Skeletal muscle tissue (tissue), 4 donors: Measurements from ENCODE around the gene RPE. TPM values are rescaled to one million over a fixed set of nuclear protein-coding genes. Genes with fewer than 3 reads are reported as not detected.
A peak's percentile ranks its signal among the peaks of the same experiment; 100 is the strongest.

ENCODE experiments used
- H3K27ac ChIP-seq: one replicate; pipeline ENCODE4 v1.7.0; 2013; ENCODE audit warnings: mild to moderate bottlenecking, low read depth, low read length, inconsistent platforms
- H3K27me3 ChIP-seq, 3 donors: one replicate each; pipeline ENCODE4 v1.7.0; 2013; ENCODE audit warnings: low read length in 3 of 3; ENCODE audit not compliant: control insufficient read depth in 3 of 3, insufficient read depth in 3 of 3
- H3K36me3 ChIP-seq, 3 donors: one replicate each; pipeline ENCODE4 v1.7.0; 2013; ENCODE audit warnings: low read length in 3 of 3; ENCODE audit not compliant: control insufficient read depth in 3 of 3, insufficient read depth in 3 of 3
- H3K4me1 ChIP-seq, 3 donors: one replicate each; pipeline ENCODE4 v1.7.0; 2013; ENCODE audit warnings: low read length in 3 of 3, mild to moderate bottlenecking in 3 of 3; ENCODE audit not compliant: control insufficient read depth in 3 of 3, insufficient read depth in 3 of 3
- H3K4me3 ChIP-seq, 3 donors: one replicate each; pipeline ENCODE4 v1.7.0; 2013; ENCODE audit warnings: low read length in 3 of 3
- H3K9ac ChIP-seq, 3 donors: one replicate each; pipeline ENCODE4 v1.7.0; 2013; ENCODE audit warnings: low read length in 3 of 3, mild to moderate bottlenecking in 3 of 3, moderate library complexity in 2 of 3, low read depth in 1 of 3
- H3K9me3 ChIP-seq, 3 donors: one replicate each; pipeline ENCODE4 v1.7.0; 2013; ENCODE audit warnings: low read length in 3 of 3; ENCODE audit not compliant: control insufficient read depth in 3 of 3
- total RNA-seq: library from RNA; depleted of rRNA; stranded (reverse); fragments of >200 nt; gene quantifications from one replicate; pipeline ENCODE4 v1.2.3, GENCODE V29; 2014
- donor health status: Osteomylitis.

The RPE gene
- 29.7 TPM for total RNA-seq

- H3K4me3 ChIP-seq = peak within 1 kb of the TSS; percentile 96 to 99 (median 99)
- H3K9ac ChIP-seq = peak within 1 kb of the TSS; percentile 88 to 95 (median 89)
- H3K27ac ChIP-seq = peak within 1 kb of the TSS; percentile 82
- H3K9me3 ChIP-seq = no peaks in the 10 kb centered on the region
- H3K4me1 ChIP-seq = peaks cover 23 to 30% (median 28%) of the 10 kb centered on the region in 3 donors
- H3K36me3 ChIP-seq = peaks cover 0 to 2% (median 0%) of the 10 kb centered on the region in 3 donors
- H3K27me3 ChIP-seq = no peaks in the 10 kb centered on the region
Measured at GRCh38 chr2:210002158-210003157, at the start of gene RPE. Gene RPE (plus strand): TSS chr2:210002638. CDS start chr2:210002662, 24 bp downstream.

DNA sequence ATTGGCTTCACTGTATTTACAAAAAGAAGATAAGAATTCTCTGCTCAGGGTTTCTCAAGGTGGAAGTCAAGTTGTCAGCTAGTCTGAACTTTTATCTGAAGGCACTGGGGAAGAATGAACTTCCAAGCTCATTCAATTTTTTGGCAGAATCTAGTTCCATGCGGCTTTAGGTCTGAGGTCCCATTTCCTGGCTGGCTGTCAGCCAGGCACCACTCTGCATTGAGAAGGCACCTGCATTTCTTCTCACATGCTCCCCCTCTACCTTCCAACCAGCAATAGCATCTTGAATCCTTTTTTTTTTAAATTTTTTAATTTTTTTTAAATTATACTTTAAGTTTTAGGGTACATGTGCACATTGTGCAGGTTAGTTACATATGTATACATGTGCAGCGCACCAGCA is 46.2 kb upstream of the RPE start:
- H3K36me3 ChIP-seq = no peaks in the 10 kb centered on the region
- H3K4me1 ChIP-seq = no peaks in the 10 kb centered on the region
- no peaks in the 10 kb centered on the region for H3K9me3 ChIP-seq
- H3K9ac ChIP-seq = no peak overlapping the region
- no peak overlapping the region for H3K4me3 ChIP-seq
- no peaks in the 10 kb centered on the region for H3K27me3 ChIP-seq
- no peak overlapping the region for H3K27ac ChIP-seq

GRCh38 chr2:209958016-209958415 is 44.4 kb upstream of the RPE start:
- no peaks in the 10 kb centered on the region for H3K27me3 ChIP-seq
- no peaks in the 10 kb centered on the region for H3K9me3 ChIP-seq
- H3K4me3 ChIP-seq = no peak overlapping the region
- H3K4me1 ChIP-seq = no peaks in the 10 kb centered on the region
- H3K27ac ChIP-seq = no peak overlapping the region
- no peaks in the 10 kb centered on the region for H3K36me3 ChIP-seq
- H3K9ac ChIP-seq = no peak overlapping the region

DNA sequence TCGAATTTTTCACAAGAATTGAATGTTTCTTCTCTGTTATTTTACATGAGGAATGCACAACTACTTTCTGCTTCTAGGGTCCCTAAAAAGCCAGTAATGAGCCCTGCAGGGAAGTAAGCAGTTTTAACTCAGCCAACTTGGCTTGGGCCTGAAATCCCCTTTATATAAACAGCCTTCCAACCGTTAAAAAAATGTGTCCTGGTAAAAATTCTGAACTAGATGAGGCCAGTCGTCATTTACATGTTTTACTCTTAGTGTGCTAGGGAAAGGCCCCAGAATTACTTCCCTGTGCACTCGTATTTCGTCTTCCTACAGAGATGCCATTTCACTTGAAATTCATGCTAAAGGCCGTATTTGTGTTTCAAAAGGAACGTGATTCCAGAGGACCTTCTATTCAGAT is 42.4 kb upstream of the RPE start:
- H3K36me3 ChIP-seq = no peaks in the 10 kb centered on the region
- H3K9ac ChIP-seq = no peak overlapping the region
- H3K27me3 ChIP-seq = no peaks in the 10 kb centered on the region
- no peak overlapping the region for H3K27ac ChIP-seq
- H3K4me3 ChIP-seq = no peak overlapping the region
- no peaks in the 10 kb centered on the region for H3K9me3 ChIP-seq
- H3K4me1 ChIP-seq = no peaks in the 10 kb centered on the region

GRCh38 chr2:209960676-209961630 is 41.5 kb upstream of the RPE start:
- H3K27ac ChIP-seq = no peak overlapping the region
- H3K9me3 ChIP-seq = no peaks in the 10 kb centered on the region
- no peaks in the 10 kb centered on the region for H3K36me3 ChIP-seq
- no peaks in the 10 kb centered on the region for H3K27me3 ChIP-seq
- no peaks in the 10 kb centered on the region for H3K4me1 ChIP-seq
- H3K4me3 ChIP-seq = no peak overlapping the region
- no peak overlapping the region for H3K9ac ChIP-seq

- no peaks in the 10 kb centered on the region for H3K9me3 ChIP-seq
- H3K9ac ChIP-seq = no peak overlapping the region
- no peak overlapping the region for H3K27ac ChIP-seq
- peaks cover 0 to under 1% (median 0%) of the 10 kb centered on the region in 3 donors for H3K27me3 ChIP-seq
- H3K4me3 ChIP-seq = no peak overlapping the region
- H3K36me3 ChIP-seq = no peaks in the 10 kb centered on the region
- no peaks in the 10 kb centered on the region for H3K4me1 ChIP-seq
Measured at GRCh38 chr2:209965723-209966122, 36.7 kb upstream of the RPE start.

GRCh38 chr2:209969692-209970091 is 32.7 kb upstream of the RPE start:
- H3K9ac ChIP-seq = no peak overlapping the region

GRCh38 chr2:209970271-209970670 is 32.2 kb upstream of the RPE start:
- Histone ChIP-seq H3K36me3 (no peaks in the 10 kb centered on the region), H3K4me3 (no peak overlapping the region), H3K9ac (no peak overlapping the region), H3K27ac (no peak overlapping the region), H3K9me3 (no peaks in the 10 kb centered on the region), H3K4me1 (no peaks in the 10 kb centered on the region), H3K27me3 (peaks cover 0 to 2% (median 2%) of the 10 kb centered on the region in 3 donors)

More at GRCh38 chr2:209969692-209970091, 32.7 kb upstream of the RPE start:
- Histone ChIP-seq H3K27ac (no peak overlapping the region), H3K36me3 (no peaks in the 10 kb centered on the region), H3K9me3 (no peaks in the 10 kb centered on the region), H3K4me3 (no peak overlapping the region), H3K4me1 (no peaks in the 10 kb centered on the region), H3K27me3 (peaks cover 0 to 2% (median 2%) of the 10 kb centered on the region in 3 donors)

DNA sequence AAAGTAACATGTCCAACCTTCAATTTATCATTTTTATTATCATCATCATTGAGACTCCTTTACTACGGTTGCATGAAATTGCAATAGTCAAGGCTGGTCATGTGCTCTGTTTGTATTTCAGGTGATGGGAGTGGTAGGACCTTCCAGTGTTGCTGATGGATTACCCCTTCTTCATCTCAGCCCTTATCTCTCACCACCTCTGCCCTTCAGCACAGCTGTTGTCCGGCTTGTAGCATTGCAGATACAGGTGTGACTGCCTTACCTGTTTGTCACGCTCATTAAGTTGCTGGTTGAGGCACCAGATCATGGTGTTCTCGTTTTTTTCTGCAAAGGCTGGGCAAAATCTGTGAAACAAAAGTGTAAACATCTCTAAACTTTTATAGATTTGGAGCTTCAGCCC is 31.7 kb upstream of the RPE start:
- no peak overlapping the region for H3K9ac ChIP-seq
- H3K4me3 ChIP-seq = no peak overlapping the region
- H3K27me3 ChIP-seq = peaks cover 0 to 2% (median 2%) of the 10 kb centered on the region in 3 donors
- no peaks in the 10 kb centered on the region for H3K4me1 ChIP-seq
- no peaks in the 10 kb centered on the region for H3K36me3 ChIP-seq
- no peak overlapping the region for H3K27ac ChIP-seq
- H3K9me3 ChIP-seq = no peaks in the 10 kb centered on the region
